A673 (cell line): ENCODE measurements around the gene TTC21A.

Experiments
- EZH2 ChIP-seq: fragments of 200-600 bp; sonication (generic); IDR thresholded peaks from 2 replicates; pipeline ENCODE4 v1.6.1; 2017; ENCODE audit warnings: borderline replicate concordance, low read depth, mild to moderate bottlenecking, mixed read lengths, antibody characterized with exemption, low read length; ENCODE audit not compliant: poor library complexity, severe bottlenecking
- TF ChIP-seq, protein P1 (sequence below): fragments of 300-800, 200-600 bp; sonication (generic); conservative IDR thresholded peaks from 2 replicates; pipeline ENCODE4 v1.5.1; 2017; ENCODE audit warnings: low read depth, mild to moderate bottlenecking, antibody characterized with exemption, low read length, moderate library complexity, mixed read lengths

DNA sequence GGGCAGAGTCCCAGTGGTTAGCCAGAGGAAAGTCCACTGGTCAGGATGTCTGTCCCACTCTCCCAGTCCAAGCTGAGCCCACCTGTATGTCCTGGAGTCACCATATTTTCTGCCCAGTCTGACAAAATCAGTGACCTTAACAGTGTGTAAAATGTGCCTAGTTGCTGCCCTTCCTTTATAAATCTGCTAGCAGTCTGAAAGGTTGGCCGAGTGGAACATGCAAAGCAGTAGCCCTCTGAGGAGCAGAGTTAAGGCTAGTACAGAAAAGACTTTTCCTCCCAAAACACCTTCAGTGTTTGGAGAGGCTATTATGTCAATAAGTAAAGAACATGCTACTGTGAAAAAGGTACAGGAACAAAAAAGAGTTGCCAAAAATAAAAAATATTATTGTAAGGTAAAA, 15.3 kb downstream of the TTC21A start:
- TF ChIP-seq, protein P1, sequence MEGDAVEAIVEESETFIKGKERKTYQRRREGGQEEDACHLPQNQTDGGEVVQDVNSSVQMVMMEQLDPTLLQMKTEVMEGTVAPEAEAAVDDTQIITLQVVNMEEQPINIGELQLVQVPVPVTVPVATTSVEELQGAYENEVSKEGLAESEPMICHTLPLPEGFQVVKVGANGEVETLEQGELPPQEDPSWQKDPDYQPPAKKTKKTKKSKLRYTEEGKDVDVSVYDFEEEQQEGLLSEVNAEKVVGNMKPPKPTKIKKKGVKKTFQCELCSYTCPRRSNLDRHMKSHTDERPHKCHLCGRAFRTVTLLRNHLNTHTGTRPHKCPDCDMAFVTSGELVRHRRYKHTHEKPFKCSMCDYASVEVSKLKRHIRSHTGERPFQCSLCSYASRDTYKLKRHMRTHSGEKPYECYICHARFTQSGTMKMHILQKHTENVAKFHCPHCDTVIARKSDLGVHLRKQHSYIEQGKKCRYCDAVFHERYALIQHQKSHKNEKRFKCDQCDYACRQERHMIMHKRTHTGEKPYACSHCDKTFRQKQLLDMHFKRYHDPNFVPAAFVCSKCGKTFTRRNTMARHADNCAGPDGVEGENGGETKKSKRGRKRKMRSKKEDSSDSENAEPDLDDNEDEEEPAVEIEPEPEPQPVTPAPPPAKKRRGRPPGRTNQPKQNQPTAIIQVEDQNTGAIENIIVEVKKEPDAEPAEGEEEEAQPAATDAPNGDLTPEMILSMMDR: no peak
- no peak for TF ChIP-seq EZH2
